ENCODE results near the gene SLC35B2. TPM values are rescaled to one million over a fixed set of nuclear protein-coding genes. Genes with fewer than 3 reads are reported as not detected.

SLC35B2 gene
- total RNA-seq, 1 donor from 2014 or later, result 33.7 TPM

DNA sequence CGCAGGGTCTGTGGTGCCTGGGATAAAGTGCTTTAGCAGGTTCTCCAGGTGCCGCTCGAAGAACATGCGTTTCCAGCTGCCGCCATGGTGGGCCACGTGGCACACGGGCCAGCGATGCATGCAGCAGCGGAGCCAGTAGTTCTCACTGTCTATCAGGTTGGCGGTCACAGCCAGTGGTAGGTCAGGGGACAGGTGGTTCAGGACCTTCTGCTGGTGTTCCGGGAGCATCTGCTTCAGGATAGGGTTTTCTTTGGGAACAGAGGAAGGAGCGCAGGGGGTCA, 28.9 kb upstream of the SLC35B2 start:
- DNase-seq (ENCODE audit: low spot score), result no peak

DNA sequence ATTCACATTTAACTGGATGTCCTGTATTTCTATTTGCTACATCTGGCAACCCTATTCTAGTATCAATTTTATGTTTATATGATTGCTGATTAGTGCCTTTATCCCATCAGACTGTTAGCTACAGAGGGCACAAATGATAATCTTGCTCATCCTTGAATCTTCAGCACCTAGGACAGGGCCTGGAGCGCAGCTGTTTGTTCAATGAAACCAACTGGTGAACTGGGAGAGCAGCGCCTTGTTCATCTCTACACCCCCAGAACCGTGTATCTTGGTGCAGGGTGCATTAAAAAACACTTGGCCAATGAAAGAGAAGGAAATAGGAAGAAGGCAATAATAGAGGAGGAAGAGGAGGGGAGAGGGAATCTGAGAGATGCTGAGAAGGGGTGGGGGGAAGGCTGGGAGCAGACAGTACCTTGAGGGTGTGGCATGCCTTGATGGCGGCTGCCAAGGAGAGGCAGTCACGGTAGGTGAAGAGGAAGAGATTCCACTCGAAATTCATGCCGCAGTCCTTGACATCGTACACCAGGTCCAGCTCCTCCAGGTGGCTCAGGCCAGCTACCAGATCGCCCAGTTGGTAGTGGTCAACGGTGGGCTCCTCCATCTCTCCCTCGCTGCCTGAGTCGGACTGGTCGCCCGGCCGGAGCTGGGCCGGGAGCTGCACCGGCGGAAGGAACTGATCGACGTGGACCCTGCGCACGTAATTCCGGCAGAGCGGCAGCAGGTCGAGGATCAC, 28.4 kb upstream of the SLC35B2 start:
- DNase-seq (ENCODE audit: low spot score), result no peak

DNA sequence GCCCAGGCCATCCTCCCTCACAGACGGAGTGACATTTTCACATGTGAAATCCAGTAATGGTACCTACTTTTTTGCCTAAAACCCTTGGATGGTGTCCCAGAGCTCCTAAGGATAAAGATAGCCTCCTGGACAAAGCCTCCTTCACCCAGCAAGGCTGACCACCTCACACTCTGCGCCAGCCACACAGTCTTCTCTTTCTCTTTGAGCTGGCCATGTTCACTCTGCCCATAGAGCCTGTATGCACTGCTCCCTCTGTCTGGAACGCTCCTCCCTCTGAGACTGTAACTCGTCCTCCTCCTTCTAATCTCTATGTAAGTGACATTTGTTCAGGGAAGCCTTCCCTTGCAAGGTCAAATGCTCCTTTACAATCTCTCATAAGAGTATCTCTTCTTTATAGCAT, 27.5 kb upstream of the SLC35B2 start:
- DNase-seq (ENCODE audit: low spot score), result no peak

DNA sequence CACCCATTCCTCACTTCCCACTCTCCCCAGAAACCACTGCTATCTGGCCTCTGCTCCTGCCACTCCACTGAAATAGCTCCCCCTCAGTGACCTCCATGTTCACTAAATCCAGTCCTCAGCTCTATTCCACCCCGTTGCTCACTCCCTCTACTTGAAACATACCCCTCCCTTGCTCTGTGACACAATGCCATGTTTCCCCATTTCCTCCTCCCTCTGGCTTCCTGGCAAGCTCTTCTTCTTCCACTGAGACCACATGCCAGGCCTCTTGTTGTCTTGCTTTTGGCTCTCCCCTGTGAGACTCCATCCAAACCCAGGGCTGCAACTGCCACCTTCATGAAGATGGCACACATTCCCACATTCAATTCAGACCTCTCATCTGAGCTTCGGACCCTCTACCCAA, 26.8 kb upstream of the SLC35B2 start:
- no peak for DNase-seq (ENCODE audit: low spot score)

DNA sequence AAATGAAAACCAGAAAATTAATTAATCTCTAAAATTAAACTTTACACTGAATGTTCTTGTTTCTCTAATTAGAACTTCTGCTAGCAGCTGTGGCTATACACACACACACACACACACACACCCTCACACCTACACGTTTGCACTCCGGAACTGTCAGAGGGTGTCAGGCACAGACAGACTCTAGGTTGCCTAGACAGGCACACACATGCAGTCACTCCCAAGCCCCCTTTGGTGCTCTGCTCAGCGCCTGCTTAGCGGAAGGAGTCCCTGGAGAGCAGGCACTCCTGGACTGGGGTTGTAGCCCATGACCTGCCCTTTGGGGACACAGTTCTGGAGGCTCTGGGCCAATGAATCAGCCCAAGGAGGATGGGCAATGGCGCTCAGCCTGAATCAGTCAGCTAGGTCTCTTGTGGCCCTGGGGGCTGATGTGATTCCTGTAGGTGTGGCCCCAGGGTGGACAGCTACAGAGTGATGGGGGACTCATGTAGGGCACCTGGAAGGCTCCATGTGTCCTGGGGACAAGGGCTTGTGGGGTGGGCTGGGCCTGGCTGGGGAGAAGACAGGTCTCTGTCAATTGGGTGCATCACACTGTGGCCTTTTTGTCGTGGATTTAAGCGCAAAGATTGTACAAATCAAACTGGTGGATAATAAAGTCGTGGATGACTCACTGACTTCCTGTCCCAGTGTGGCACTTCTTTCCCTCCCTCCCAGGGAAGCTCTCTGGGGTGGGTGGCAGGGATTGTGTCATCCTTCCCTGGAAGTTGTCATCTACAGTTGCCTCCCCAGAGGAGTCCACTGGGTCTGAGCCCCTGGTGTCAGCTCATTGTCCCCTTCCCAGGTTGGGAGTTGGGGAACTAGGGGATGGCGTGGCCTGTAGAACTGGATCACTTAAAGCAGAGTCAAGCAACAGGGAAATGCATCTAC, 21.7 kb upstream of the SLC35B2 start:
- DNase-seq (ENCODE audit: low spot score), result no peak

DNA sequence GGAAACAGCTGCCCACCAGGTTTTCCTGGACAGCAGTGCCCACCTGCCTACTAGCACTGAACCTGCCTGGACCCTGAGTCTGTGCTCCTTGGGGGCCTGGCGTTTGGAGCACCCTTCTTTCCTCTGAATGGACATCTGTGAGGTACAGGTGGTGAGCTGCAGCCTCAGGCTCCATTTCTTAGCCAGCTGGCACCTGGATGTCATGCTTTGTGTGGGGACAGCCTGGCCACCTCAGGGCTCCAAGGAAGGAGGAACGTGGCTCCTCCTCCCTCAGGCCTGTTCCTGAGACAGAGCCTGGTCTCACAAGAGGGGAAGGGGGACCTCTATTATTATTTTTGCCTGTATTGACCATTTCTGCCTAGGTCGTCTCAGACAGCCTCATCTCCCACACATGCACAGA, 21.0 kb upstream of the SLC35B2 start:
- no peak for DNase-seq (ENCODE audit: low spot score)

DNA sequence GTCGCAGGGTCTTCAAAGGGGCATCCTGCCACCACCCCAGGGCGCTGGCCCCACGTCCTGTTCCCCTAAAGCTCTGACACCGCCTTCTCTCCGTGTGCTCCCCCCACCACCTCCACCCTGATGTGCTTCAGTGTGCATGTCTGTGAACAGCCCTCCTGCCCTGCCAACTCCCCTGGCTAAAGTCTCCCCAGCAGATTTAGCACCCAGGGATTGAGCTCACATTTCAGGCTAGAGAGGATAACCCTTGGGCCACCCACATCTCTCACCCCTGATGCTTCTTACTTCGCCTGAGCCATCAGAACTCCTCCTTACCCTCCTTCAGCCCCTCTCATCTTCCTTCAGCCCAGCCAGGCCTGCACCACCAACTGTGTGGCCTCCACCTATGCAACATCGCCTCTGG, 20.4 kb upstream of the SLC35B2 start:
- DNase-seq (ENCODE audit: low spot score), result no peak

DNA sequence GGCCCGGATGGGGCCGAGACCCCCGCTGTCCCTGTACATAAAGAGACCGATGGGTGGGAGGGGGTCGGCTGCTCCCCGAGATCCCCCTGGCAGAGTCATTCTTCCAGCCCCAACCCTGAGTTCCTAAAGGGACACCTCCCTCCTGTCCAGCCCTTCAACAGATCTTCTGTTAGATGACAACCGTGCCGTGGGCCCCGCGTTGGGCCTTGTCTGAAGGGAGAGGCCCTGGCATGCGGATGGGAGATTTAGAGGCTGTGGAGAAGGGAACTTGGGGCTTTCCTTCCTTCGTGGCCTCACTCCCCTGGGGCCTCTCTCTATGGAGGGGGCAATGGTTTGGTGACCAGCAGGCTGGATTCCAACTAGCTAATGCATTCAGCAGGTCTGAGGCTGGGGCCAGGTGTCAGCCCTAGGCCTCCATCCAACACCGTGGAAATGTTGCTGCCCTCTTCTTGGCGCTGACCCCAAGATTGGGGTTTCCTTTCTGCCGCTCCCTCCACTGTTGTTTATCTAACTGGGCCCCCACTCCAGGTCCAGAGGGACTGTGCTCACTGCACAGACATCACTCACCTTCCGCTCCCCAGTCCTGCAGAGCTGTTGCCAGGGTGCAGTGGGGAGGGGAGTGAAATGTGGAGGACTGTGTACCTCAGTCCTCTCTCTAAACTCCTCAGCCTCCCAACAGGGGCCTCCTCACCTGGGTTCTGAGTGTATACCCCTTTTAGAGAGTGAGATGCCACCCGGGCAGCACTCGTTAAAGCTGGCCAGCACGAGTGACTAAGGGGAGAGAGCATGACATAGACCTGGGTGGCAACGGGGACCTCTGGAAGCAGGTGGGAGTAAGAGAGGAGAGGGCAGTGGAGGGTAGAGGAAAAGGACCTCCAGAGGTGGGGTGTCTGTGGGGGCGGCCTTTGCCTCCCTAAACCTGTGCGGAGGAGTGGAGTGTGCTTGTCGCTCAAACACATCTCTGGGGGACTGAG, 19.6 kb upstream of the SLC35B2 start:
- DNase-seq (ENCODE audit: low spot score), result no peak

DNA sequence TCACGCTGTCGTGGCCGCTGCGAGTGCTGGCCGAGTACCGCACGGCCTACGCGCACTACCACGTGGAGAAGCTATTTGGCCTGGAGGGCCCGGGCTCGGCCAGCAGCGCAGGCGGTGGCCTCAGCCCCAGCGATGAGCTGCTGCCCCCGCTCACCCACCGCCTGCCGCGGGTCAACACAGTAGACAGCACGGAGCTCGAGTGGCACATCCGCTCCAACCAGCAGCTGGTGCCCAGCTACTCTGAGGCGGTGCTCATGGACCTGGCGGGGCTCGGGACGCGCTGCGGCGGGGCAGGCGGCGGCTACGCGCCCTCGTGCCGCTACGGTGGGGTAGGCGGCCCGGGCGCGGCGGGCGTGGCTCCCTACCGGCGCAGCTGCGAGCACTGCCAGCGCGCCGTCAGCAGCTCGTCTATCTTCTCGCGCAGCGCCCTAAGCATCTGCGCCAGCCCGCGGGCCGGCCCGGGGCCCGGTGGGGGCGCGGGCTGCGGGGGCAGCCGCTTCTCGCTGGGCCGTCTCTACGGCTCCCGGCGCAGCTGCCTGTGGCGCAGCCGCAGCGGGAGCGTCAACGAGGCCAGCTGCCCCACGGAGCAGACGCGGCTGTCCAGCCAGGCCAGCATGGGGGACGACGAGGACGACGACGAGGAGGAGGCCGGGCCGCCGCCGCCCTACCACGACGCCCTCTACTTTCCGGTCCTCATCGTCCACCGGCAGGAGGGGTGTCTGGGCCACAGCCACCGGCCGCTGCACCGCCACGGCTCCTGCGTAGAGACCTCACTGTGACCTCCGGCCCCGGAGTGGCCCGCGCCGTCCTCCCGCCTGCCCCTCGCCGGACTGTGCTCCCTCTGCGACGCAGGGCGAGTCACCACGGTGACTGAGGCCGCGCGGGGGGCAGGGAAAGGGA, 18.7 kb upstream of the SLC35B2 start:
- DNase-seq (ENCODE audit: low spot score), result no peak

DNA sequence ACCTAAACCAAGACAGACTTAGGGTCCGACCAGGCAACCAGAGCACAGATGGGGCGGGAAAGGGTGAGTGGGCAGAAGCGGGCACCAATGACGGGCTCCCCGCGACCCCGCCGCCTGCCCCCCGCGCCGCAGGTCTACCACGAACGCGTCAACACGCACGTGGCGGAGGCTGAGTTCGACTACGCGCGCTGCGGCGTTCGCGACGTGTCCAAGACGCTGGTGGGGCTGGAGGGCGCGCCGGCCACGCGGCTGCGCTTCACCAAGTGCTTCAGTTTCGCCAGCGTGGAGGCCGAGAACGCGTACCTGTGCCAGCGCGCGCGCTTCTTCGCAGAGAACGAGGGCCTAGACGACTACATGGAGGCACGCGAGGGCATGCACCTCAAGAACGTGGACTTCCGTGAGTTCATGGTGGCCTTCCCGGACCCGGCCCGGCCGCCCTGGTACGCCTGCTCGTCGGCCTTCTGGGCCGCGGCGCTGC, 18.0 kb upstream of the SLC35B2 start:
- no peak for DNase-seq (ENCODE audit: low spot score)

DNA sequence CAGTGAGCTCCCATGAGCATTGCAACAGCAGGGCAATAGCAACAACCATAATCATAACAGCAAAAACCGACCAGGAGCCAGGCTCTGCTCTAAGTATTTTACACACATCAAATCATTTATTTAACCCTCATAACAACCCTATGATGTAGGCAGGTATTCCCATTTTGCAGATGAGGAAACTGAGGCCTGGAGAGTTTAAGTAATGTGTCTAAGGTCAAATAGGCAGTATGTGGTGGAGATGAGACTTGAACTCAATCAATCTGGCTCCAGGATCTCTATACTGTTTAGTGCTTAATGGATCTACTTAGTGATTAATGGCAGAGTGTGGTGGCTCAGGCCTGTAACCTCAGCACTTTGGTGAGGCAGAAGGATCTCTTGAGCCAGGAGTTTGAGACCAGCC, 16.3 kb upstream of the SLC35B2 start:
- no peak for DNase-seq (ENCODE audit: low spot score)

DNA sequence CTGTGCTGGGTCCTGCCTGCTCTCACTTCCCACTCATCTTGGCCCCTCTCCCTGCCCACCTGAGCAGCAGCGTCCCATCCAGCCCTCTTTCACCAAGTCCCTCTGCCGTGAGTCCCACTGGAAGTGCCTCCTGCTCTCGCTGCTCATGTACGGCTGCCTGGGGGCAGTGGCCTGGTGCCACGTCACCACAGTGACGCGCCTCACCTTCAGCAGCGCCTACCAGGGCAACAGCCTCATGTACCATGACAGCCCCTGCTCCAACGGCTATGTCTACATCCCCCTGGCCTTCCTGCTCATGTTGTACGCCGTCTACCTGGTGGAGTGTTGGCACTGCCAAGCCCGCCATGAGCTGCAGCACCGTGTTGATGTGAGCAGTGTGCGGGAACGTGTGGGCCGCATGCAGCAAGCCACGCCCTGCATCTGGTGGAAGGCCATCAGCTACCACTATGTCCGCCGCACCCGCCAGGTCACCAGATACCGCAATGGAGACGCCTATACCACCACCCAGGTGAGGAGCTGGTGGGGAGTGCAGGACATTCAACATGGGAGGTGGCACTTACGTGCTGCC, 15.8 kb upstream of the SLC35B2 start:
- no peak for DNase-seq (ENCODE audit: low spot score)

DNA sequence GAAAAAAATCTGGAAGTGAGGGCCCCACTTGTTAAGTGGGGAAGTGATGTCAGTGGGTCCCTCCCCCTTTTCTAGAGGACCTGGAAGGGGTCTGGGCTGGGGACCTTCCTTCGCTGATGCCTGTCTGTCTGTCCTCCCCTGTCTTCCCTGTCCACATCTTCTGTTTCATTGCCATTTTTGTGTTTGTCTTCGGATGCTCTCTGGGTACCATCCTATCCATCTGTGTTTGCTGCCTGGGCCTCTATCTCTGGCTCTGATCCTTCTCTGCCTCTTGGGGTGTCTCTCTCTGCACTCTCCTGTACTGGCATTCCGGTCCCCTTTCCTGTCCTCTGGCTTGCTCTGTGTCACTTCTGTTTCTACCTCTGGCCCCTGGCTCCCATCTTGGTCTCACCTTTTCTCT, 15.2 kb upstream of the SLC35B2 start:
- DNase-seq (ENCODE audit: low spot score), result no peak

DNA sequence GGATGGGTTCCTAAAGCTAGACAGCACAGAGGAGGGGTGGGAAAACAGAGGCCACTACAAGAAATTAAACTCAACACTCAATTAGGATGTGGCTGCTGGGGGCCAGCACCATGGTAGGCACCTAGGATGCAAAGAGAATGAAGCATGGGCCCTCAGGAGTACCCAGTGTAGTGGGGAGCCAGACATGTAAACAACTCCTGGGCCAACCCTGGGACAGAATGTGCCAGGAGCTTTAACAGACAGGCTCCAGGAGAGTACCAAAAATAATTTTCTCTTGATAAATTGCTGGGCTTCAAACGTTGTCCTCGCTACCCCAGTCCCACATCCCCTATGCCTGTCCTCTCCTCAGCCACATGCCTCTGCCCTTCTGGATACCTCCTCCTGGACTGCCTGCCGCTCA, 14.6 kb upstream of the SLC35B2 start:
- no peak for DNase-seq (ENCODE audit: low spot score)

DNA sequence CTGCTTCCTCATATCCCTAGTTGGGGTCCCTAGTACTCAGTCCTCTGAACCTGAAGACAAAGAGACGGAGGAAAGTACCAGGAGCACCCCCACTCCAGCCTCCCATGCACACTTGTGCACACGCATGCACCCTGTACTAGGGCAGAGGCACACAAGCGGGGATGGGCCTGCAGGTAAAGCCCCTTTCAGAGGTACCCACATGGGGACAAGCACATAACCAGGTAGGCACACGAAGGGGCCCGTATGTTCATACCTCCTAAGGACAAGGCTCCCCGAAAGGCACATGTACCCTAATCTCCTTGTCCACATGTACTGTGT, 14.0 kb upstream of the SLC35B2 start:
- no peak for DNase-seq (ENCODE audit: low spot score)

DNA sequence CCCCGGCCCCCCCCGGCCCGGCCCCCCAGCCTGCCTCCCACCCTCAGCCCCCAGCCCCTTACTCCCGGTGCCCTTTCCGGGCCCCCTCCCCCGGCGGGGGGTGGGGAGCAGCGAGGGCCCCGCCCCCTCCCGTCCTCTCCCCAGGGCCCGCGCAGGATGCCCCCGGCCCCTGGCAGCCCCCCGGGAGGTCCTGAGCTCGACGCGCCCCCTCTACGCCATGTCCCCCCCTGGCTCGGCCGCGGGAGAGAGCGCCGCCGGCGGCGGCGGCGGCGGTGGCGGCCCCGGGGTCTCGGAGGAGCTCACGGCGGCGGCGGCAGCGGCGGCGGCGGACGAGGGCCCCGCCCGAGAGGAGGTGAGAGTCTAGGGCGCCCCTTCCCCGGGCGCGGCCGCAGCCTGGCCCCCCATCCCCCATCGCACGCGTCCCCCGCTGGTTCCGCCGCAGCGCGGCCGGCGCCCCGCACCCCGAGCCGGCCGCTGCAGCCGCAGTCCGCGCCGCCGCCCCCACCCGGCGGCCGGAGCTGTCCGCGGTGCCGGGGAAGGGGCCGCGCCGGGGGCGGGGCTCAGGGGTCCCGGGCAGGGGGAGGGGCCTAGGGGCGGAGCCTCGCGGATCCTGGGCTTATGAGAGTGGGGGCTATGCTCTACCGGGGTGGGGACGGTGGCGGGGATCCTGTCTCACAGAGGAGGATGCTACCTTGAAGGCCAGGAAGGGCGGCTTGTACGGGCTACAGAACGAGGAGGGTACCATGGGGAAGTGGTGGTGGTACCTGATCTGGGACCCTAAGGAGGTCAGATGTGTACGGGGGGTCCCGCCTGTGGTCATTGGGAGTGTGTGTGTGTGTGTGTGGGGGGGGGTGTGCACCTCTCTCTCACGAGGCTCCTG, 13.4 kb upstream of the SLC35B2 start:
- no peak for DNase-seq (ENCODE audit: low spot score)

DNA sequence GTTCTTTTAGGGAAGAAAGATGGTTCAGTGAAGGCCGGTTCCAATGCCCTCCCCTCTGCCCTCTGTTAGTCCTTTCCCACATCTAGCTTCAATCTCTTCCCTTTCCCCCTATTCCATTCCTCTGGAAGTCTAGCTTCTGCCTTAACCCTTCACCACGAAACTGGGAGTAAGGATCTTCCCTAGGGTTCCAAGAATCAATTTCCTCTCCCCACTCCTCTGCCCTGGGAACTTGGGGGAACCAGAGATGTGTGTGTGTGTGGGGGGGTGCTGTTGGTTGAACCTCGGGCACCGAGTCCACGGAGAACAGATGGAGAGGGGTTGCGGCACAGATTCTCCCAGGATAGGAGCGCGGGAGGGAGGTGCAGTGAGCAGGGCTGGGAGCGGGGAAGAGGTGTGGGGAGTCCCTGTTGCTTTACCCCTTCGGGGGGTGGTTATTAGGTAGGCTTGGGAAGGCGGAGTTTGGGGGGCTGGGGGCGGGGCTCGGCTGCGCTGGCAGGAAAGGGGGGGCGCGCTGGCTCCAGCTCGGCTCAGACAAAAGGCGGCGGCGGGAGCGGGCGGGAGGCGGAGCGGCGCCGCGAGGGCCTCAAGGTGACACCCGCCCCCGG, 12.7 kb upstream of the SLC35B2 start, which contains the start of gene TMEM151B:
Gene TMEM151B (plus strand): TSS at position 530 of the 605 bp plus-strand sequence. CDS start 293 bp downstream, outside the sequence.
- no peak for DNase-seq (ENCODE audit: low spot score)

DNA sequence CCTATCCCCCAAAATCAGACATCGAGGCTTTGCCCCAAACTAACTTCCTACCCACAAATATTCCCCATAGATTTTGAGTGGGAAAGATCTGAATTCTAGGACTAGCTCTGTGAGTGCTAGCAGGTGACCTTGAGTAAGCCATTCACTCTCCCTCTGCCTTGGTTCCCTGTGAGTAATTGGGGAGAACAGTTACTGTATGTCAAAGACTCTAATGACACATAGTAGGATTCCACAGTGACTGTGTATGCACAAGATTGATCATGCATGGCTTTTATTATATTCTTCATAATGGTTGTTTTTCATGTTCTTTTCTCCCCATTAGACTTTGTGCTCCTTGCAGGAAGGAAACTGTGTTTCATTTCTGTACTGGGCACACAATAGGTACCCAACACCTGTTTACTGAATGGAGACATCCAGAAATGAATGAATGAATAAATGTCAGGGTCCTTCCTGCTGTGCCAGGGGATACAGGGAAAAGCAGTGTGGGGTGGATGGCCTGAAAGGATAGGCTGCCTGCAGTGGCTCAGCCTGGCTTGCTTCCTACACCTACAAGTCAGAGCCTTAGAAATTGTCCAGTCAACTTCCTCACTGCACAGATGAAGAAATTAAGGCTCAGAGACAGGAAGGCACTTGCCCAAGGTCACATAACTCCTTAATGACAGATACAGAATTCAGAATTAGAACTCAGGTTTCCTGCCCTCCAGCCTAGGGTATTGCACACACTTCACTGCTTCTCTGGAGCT, 12.0 kb upstream of the SLC35B2 start:
- no peak for DNase-seq (ENCODE audit: low spot score)
